Activated gamma-delta T cell (primary cell): ENCODE measurements around the gene NELL1.

Experiments
- DNase-seq: peaks from one replicate; lab custom pipeline; 2025; lab: John Stamatoyannopoulos, UW
- total RNA-seq, 2 donors: gene quantifications; one replicate each; lab custom pipeline; 2026; lab: John Stamatoyannopoulos, UW

The NELL1 gene
- total RNA-seq, result 0 to 0.13 reads per million in 2 donors

- no peak for DNase-seq
Observed at GRCh38 chr11:20668844-20669819, at the start of gene NELL1. NELL1 (plus strand) TSS chr11:20669586.

GRCh38 chr11:20620988-20621387 is 48.4 kb upstream of the NELL1 start:
- DNase-seq, result no peak

GRCh38 chr11:20621679-20622078 is 47.7 kb upstream of the NELL1 start:
- no peak for DNase-seq

GRCh38 chr11:20623252-20623651 is 46.1 kb upstream of the NELL1 start:
- no peak for DNase-seq

- DNase-seq, result no peak
Observed at GRCh38 chr11:20626279-20626678, 43.1 kb upstream of the NELL1 start.

- no peak for DNase-seq
Observed at GRCh38 chr11:20627026-20627425, 42.4 kb upstream of the NELL1 start.

- DNase-seq, result no peak
Observed at GRCh38 chr11:20627701-20628100, 41.7 kb upstream of the NELL1 start.

GRCh38 chr11:20631519-20632168 is 37.7 kb upstream of the NELL1 start:
- DNase-seq, result no peak

- DNase-seq, result no peak
Observed at GRCh38 chr11:20632169-20632532, 37.2 kb upstream of the NELL1 start.

- DNase-seq, result no peak
Observed at GRCh38 chr11:20634044-20634443, 35.3 kb upstream of the NELL1 start.

- DNase-seq, result no peak
Observed at GRCh38 chr11:20634781-20635180, 34.6 kb upstream of the NELL1 start.

GRCh38 chr11:20638074-20638473 is 31.3 kb upstream of the NELL1 start:
- DNase-seq, result no peak

GRCh38 chr11:20639688-20640087 is 29.7 kb upstream of the NELL1 start:
- no peak for DNase-seq

GRCh38 chr11:20640401-20640800 is 29.0 kb upstream of the NELL1 start:
- DNase-seq, result no peak

- no peak for DNase-seq
Observed at GRCh38 chr11:20644360-20644759, 25.0 kb upstream of the NELL1 start.

- DNase-seq, result no peak
Observed at GRCh38 chr11:20647976-20648565, 21.3 kb upstream of the NELL1 start.

- DNase-seq, result no peak
Observed at GRCh38 chr11:20652150-20652806, 17.1 kb upstream of the NELL1 start.

GRCh38 chr11:20654038-20654437 is 15.3 kb upstream of the NELL1 start:
- DNase-seq, result no peak

- no peak for DNase-seq
Observed at GRCh38 chr11:20656901-20657300, 12.5 kb upstream of the NELL1 start.

GRCh38 chr11:20658135-20658534 is 11.3 kb upstream of the NELL1 start:
- no peak for DNase-seq

- DNase-seq, result no peak
Observed at GRCh38 chr11:20661445-20661844, 7.9 kb upstream of the NELL1 start.

GRCh38 chr11:20661850-20662249 is 7.5 kb upstream of the NELL1 start:
- DNase-seq, result no peak
